GM21717 (cell line): ENCODE measurements around the gene ALG8.
"Not testable (repeated sequence)": the region's sequence is repeated elsewhere in the genome, so short reads cannot be mapped to it uniquely, and the experiment has no call there.

ENCODE experiments used
- ATAC-seq: cut with Tn5 transposase; IDR thresholded peaks from one replicate; pipeline ENCODE4 v1.9.1; 2021; ENCODE audit warnings: mild to moderate bottlenecking, moderate library complexity; ENCODE audit not compliant: unreplicated experiment

Gene ALG8

DNA sequence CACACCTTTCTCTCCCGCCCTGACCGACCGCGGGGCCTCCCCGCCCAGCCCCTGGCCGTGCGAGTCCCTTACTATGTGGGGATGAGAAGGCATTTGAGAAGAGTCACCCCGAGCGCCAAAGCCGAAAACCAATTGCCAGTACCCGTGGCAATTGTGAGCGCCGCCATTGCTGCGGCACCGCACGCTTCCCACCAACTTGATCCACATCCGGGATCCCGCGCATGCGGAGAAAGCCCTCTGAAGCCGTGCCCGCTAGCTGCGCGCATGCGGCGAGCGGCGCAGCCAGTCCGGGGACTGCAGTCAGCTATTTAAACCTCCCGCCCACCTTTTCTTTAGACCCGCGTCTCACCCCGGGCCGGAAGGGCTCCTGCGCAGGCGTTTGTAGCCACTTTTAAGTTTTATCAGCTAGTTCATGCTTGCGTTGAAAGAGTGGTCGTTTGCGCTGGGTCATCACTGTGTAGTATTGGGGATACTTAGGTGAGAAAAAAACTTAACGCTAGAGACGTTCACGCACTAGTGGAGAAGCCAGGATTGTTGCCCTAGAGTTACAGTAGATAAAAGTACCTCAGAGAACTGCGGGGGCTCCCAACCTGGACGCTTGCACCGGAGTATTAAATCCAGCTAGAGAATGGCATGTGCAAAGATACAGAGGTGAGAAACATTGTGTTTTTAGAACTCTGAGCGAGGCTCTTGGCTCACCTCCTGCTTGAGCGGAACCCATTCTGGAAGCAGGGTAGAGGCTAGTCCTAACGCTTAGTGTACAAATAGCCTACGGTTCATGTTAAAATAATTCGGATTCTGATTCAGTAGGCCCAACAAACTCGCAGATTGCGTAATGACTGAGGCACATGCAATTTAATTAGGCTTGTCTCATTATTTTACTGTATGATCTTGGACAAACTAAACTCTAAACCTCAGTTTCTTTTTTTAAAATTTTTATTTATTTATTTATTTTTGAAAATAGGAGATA, at the start of gene ALG8:
TSS of gene ALG8 (minus strand) at position 205 of the 970 bp plus-strand sequence. CDS start at position 167, 38 bp downstream.
- ATAC-seq: peak; percentile 84

DNA sequence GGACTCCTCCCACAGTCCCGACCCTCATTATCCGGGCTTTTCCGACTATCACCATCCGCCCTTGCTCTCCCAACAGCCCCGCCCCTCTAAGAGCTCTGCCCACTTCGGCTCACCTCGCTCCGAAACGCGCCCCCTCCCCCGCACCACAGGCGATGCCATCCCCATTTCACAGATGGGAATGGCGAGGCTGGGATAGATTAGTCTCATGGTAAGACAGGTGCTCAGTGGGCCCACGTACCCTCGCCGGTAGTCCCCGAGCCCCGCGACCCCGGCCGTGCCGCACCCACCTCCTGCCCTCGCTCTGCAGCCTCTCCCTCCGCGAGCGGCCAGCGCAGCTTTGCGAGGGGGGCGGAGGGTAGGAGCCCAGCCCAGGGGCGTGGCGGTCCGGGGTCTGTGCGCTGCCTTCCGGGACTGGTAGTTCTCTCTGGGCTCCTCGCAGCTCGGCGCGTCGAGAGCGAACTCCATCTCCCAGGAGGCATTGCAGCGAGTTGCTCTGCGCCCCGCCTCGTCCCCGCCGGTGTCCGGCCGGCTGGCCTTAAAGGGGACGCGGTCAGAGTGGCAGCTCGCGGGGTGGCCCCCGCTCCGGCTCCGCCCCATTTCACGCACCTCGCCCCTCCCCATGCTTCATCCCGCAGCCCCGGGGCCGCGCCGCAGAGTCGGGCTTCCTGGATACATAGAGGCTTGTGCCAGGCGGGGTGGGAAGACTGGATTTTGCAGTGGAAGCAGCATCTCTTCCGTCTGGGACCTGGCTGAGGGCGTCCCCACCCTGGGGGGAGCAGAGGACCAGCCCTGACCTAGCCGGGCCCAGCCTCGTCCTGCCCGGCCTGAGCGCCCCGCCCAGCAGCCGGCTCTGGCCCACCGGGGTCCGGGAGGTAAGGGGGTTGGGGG, 49.1 kb upstream of the ALG8 start, which contains the start of the genes KCTD21 and USP35:
TSS of gene KCTD21 (minus strand) at position 341 of the 888 bp plus-strand sequence. CDS start 14,072 bp downstream, outside the sequence.
TSS of gene USP35 (plus strand) at position 634 of the 888 bp plus-strand sequence. CDS start 7,327 bp downstream, outside the sequence.
- peak; percentile 94 for ATAC-seq

DNA sequence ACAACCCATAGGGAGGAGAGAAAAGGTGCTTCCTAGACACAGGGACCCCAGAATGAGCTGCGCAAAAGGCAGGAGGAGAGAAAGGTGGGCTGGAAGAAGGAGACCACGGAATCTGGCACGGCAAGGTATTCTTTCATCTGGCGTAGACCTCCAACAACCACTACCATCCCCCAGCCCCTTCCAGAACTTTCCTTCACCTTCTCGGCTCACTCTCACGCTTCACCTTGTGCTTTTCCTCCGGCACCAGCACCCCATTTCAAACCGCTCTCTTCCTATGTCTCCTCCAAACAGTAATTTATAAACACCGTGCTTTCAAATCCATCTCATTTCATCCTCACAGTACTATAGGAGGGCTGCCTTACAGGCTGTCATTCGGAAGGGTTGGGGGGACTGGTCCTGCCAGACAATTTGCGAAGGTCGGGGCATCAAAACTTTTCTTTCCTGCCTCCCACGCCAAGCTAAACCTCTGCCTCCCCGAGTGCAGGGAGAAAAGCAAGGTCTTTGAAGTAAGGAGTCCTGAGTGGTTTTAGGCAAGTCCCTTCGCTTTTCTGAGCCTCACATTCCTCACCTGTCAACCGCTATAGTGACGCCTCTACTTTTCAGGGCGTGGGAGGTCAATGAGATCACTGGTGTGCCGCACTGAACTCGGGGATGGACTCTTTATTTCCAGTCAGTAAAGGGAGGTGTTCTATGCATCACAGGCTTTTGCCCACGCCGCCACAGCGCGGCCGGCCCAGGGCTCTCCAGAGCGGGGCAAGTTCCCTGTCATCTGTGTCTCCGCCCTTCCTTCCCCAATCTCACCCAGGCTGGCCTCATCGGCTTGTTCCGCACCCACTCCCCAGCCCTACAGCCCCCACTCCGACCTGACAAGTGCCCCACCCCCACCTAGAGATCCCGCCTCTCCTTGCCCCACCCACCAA, 48.2 kb upstream of the ALG8 start:
- peak; percentile 31 for ATAC-seq

DNA sequence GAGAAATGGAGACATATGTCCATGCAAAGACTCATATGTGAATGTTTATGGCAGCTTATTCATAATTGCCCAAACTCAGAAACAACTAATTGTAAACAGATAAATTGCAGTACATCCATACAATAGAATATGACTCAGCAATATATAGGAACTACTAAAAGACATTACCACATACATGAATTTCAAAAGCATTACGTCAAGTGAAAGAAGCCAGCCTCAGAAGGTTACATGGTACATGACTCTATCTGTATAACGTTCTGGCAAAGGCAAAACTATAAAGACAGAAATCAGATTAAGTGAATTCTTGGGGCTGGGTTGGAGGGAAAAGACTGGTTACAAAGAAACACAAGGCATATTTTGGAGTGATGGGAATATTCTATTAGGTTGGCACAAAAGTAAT, 41.8 kb upstream of the ALG8 start:
- ATAC-seq: no peak

DNA sequence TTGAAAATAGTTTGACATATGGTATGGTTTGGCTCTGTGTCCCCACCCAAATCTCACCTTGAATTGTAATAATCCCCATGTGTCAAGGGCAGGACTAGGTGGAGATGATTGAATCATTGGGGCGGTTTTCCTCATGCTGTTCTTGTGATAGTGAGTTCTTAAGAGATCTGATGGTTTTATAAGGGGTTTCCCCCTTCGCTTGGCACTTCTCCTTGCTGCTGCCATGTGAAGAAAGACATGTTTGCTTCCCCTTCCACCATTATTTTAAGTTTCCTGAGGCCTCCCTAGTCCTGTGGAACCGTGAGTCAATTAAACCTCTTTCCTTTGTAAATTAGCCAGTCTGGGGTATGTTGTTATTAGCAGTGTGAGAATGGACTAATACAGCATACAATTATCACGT, 41.3 kb upstream of the ALG8 start:
- no peak for ATAC-seq

DNA sequence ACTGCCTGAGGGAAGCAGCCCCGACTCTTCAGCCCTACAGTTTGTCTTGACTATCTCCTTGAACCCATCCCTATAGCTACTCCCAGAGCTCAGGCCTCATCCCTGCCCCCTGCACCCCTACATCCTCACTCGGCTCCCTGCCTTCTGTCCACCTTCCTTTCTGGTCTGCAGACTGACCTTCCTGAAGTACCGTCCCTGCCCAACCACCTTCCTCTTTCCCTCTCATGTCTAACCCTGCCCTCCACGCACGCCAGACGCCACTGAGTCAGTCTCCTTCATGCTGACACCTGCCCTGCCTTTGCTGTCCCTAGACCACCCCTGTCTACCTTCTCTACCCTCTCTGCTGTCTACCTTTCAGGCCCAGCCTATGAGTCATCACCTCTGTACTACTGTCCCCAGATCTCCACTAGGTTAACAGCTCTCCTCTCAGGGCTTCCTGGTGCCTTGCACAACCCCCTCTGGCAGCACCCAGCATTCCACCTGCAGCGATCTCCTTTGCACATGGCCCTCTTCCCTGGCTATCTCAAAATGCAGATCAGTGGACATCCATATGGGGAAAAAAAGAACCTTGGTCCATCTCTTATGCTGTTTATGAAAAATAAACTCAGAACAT, 40.1 kb upstream of the ALG8 start:
- ATAC-seq: no peak

DNA sequence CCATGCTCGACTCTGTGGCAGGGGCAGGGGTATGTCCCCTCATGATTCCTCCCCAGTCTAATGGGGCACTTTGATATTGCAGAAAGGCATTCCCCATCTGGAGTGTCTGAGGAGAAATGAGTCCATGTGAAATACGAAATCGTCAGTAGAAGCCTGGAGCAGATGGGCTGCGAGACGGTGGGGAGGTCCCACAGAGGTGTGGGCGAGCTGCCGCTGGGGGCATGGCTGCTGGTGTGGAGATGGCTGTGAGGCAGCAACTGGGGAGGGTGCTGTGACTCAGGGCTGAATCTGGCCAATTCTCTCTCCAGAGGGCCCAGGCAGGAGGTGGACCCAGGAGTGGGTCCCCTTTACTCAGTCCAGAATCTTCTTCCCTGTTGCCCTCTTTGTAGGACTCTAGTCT, 37.8 kb upstream of the ALG8 start:
- no peak for ATAC-seq

DNA sequence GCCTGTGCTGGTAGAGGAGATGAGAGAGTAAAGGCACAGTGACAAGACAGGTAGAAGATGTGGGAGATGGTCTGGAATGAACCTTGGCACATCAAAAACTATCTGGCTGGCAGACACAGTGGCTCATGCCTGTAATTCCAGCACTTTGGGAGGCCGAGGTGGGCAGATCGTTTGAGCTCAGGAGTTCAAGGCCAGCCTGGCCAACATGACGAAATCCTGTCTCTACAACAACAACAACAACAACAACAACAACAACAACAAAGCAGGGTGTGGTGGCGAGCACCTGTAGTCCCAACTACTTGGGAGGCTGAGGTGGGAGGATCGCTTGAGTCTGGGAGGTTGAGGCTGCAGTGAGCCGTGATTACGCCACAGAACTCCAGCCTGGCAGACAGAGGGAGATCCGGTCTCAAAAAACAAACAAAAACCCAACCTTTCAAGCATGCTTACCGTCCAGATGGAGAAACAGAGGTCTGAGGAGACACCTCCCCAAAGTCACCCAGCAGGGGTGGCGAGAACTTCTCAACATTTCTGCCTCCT, 37.2 kb upstream of the ALG8 start:
- no peak for ATAC-seq

DNA sequence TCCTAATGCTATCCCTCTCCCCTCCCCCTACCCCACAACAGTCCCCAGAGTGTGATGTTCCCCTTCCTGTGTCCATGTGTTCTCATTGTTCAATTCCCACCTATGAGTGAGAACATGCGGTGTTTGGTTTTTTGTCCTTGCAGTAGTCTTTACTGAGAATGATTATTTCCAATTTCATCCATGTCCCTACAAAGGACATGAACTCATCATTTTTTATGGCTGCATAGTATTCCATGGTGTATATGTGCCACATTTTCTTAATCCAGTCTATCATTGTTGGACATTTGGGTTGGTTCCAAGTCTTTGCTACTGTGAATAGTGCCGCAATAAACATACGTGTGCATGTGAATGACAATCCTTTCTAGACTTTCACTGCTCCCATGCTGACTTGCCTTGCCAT, 36.4 kb upstream of the ALG8 start:
- not testable (repeated sequence) for ATAC-seq

DNA sequence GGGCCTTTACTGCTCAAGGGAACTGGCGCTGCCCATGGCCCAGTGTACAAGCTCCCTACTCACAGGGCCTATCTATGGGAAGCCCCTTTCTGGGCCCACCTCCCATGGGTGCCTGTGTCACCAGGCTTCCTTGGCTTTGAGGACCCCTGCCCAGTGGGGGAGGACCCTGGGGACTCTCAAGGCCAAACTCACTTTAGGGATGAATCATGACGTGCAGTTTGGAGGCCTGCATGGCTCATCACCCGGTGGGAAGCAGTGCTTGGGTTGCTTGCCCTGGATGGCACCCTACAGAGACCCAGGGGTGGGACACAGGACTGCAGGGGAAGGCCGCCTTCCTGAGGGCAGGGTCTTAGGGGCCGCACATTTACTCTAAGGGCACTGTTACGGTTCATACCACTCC, 32.5 kb upstream of the ALG8 start:
- no peak for ATAC-seq

DNA sequence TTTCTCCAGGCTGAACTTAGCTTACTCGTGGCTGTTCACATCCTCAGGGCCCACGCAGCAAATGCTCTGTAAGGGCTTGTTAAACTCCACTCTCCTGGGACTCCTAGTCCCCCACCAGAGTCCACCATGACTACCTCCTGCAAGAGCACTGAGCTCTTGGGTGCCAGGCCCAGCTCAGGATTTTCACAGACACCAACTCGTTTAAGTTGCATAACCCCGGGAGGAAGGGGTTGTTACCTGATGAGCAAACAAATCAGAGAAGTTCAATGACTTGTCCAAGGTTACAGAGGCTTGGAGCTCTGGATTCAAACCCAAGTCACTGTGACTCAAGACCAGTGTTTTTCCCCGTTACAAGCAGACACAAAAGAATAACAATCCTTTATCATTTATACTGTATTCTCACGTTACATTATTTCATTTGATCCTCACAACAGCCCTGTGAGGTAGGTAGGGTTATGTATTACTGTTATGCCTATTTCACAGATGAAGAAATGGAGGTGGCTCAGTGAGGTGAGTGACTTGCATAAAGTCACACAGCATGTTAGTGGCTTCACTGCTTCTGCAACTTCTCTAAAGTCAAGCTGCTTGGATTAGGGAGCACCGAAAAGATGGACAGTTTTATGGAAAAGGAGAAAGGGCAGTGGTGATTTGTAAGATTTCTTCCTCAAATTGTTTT, 31.6 kb upstream of the ALG8 start:
- no peak for ATAC-seq

DNA sequence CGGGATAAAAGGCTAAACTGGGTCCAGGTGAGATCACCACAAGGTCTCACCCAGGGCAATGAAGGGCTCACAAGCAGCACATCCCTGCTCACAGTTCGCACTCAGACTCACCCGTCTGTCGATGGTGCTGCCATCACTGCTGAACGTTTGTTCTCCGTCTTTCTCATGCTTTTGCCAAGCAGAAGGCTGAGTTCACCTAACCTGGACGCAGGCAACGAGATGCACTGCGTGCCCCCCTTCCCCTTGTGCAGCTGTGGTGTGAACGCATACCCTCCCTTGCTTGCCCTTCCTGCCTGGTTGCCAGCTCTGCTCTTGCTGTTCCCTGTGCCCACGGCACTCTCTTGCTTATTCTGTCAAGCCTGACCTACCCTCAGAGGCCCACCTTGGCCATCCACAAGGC, 31.0 kb upstream of the ALG8 start:
- no peak for ATAC-seq

DNA sequence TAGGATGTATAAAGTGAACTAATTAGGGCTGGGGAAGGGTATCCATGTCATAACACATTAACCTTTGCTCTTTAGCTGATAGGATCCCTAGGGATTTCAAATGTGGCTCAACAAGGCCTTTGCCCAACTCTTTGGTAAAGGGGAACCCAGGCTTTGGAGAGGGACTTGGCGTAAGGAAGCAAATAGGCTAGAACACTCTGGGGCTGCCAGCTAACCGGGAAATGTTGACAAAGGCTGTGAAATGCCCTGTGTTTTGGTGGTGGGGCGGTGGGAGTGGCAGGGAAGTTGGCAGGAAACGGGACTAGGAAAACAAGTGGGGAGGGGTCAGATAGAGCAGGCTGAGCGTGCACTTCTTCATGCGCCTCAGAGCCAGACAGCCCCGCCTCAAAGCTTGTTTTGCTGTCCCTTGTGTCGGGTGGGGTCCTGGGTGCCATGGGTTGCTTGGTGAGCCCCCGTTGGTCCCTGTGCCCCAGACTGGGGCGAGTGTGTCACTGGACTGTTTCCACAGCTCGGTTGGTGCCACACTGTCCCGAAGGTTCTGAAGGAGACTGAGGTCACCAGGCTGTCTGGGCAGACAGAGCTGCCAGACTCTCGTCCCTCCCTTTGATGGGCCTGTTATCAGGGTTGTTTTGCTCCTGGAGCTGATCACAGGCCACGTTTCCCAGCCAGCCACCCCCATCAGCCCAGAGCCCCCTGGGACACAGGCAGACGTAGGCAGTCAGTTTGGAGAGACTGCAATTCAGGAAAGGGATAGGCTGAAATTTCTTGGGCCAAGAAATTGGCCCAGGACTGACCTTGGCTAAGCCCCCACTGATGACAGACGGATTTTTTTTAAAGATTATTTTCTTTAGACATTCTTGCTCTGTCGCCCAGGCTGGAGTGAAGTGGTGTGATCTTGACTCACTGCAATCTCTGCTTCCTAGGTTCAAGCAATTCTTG, 29.4 kb upstream of the ALG8 start:
- ATAC-seq: no peak

DNA sequence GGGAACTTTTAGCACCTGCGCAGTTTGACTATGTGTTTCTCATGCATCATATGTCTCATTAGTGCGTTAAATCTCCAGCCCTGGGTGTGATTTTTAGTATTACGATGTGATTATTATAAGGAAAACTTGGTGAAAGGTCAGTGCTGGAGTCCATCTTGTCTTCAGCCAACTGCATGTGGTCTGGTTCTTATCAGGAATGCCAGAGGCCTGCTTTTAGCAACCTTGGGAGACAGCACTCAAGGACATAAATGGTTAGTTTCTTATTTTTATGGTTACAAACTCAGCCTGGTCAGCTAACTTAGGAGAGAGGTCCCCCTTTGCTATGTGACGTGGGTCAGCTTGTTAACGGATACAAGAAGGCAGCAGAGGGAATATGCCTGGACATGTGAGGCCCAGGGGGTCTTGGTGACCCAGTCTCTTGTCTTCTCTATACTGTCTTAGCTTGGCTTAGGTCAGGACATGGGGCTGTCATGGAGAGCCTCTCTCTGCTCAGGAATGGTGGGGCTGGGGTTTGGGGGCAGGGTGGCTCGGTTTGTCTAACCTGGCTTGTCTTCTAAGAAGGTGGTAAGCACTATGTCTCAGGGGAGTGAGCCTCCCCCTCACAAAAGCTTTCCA, 27.5 kb upstream of the ALG8 start:
- ATAC-seq: no peak

DNA sequence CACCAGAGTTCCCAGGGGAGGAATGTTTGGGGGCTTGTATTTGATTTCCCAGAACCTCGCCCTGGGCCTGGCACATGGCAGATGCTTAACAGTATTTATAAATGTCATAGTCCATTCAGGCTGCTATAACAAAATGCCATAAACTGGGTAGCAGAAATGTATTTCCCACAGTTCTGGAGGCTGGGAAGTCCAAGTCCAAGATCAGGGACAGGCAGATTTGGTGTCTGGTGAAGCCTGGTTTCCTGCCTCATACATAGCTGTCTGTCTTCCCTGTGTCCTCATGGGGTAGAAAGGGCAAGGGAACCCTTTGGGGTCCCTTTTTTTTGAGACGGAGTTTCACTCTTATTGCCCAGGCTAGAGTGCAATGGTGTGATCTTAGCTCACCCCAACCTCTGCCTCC, 25.0 kb upstream of the ALG8 start:
- no peak for ATAC-seq

DNA sequence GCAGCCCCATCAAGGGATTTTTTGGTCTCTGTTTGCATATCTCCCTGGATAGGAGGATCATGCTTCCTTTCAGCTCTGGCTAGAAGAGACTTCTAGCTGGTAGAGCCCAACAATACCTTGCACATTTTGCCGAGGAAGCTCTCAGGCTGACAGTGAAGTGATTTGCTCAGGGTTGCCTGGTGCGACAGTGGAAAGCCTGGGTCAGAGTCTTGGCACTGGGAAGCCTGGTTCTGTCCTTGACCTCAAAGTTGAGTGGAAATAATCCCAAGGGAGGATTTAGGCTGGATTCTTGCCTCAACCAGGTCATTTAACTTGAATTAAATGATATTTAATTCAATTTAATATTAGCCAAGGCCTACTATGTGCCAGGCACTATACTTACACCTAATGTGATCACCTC, 24.4 kb upstream of the ALG8 start:
- ATAC-seq: no peak

DNA sequence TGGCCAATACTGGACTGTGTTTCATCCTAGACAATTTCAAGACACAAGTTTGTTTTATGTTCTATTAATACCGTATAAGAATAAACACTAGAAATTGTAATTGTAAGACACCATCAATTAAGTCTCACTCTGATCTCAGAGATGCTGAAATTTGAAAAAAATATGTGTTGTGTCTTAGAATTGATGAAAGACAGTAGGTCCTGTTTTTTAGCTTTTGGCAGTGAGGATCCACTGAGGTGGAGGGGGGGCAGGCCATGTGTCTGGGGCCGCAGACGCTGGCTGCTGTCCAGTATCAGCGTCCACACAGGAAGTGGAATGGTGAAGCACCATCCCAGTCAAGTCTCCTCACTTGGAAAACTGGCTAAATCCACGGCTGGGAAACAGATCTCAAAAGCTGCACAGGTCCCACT, 22.5 kb upstream of the ALG8 start:
- no peak for ATAC-seq

DNA sequence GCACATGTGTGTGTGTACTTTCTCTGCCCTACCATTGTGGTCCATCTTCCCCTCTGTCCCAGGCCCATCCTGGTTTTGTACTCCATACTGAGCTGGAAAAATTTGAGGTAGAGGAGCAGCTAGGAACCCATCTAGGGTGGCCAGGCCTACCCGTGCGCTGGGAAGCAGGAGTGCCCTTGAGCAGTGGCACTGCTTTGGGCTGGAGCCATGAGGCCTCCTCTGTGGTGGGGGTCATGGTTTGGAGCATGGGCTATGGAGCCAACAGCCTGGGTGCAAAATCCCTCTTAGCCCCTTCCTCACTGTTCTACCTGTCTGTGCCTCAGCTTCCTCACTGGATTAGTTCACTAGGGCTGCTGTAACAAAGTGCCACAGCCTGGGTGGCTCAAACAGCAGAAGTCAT, 21.9 kb upstream of the ALG8 start:
- ATAC-seq: no peak
